HepG2 (cell line): ENCODE results near the gene CBLN3. TPM values are rescaled to one million over a fixed set of nuclear protein-coding genes. Genes with fewer than 3 reads are reported as not detected.
A peak's percentile ranks its signal among the peaks of the same experiment; 100 is the strongest.

Experiments
- ARHGAP35 ChIP-seq: sonication (generic); formaldehyde crosslinking; IDR thresholded peaks from 2 replicates; pipeline ENCODE4 v1.9.0; 2022; ENCODE audit warnings: mild to moderate bottlenecking, inconsistent platforms, moderate library complexity, missing genetic modification reagents, borderline replicate concordance
- BATF2 ChIP-seq: sonication (generic); formaldehyde crosslinking; IDR thresholded peaks from 2 replicates; pipeline ENCODE4 v1.8.0; 2022; ENCODE audit warnings: mild to moderate bottlenecking, missing genetic modification reagents, moderate library complexity
- CENPT ChIP-seq: sonication (generic); formaldehyde crosslinking; IDR thresholded peaks from 2 replicates; pipeline ENCODE4 v1.8.0; 2022; ENCODE audit warnings: low read depth, mild to moderate bottlenecking, moderate library complexity, missing genetic modification reagents
- GMEB2 ChIP-seq: IDR thresholded peaks from 2 replicates; pipeline ENCODE4 v1.6.1; 2016; ENCODE audit warnings: missing biosample characterization, missing genetic modification reagents, low read depth
- KLF12 ChIP-seq: sonication (generic); formaldehyde crosslinking; IDR thresholded peaks from 2 replicates; pipeline ENCODE4 v1.4.0; 2020; ENCODE audit warnings: missing genetic modification reagents, borderline replicate concordance
- MEIS1 ChIP-seq: sonication (generic); formaldehyde crosslinking; IDR thresholded peaks from 2 replicates; pipeline ENCODE4 v1.9.0; 2021; ENCODE audit warnings: mild to moderate bottlenecking, missing genetic modification reagents, moderate library complexity, borderline replicate concordance
- NFATC3 ChIP-seq: sonication (generic); formaldehyde crosslinking; IDR thresholded peaks from 2 replicates; pipeline ENCODE4 v1.5.1; 2020; ENCODE audit warnings: mild to moderate bottlenecking, missing genetic modification reagents
- NR2F6 ChIP-seq, 2 experiments: IDR thresholded peaks; 2 replicates each; pipeline ENCODE4 v1.6.1; 2016; ENCODE audit warnings: antibody characterized with exemption in 1 of 2, mild to moderate bottlenecking in 1 of 2
- PHB2 ChIP-seq: fragments of 450-650 bp; IDR thresholded peaks from 2 replicates; pipeline ENCODE4 v1.6.1; 2018; ENCODE audit not compliant: partially characterized antibody
- RAD21 ChIP-seq: fragments of 450-650 bp; formaldehyde crosslinking; IDR thresholded peaks from 2 replicates; pipeline ENCODE4 v1.5.0; 2020; ENCODE audit warnings: mild to moderate bottlenecking
- SAP130 ChIP-seq: IDR thresholded peaks from 2 replicates; pipeline ENCODE4 v1.6.1; 2016; ENCODE audit warnings: low read depth
- SP2 ChIP-seq: sonication (generic); formaldehyde crosslinking; IDR thresholded peaks from 2 replicates; pipeline ENCODE4 v1.5.1; 2020; ENCODE audit warnings: mild to moderate bottlenecking, missing genetic modification reagents
- ZFAT ChIP-seq: sonication (generic); formaldehyde crosslinking; conservative IDR thresholded peaks from 2 replicates; pipeline ENCODE4 v1.8.1; 2023; ENCODE audit warnings: missing genetic modification reagents, inconsistent platforms
- ZFP36 ChIP-seq: fragments of 150-350 bp; IDR thresholded peaks from 2 replicates; pipeline ENCODE4 v1.6.1; 2018; ENCODE audit warnings: borderline replicate concordance, low read length, low read depth; ENCODE audit not compliant: partially characterized antibody
- ZNF34 ChIP-seq: sonication (generic); formaldehyde crosslinking; IDR thresholded peaks from 2 replicates; pipeline ENCODE4 v1.4.0; 2020; ENCODE audit warnings: mild to moderate bottlenecking, missing genetic modification reagents, borderline replicate concordance
- ZNF343 ChIP-seq: sonication (generic); formaldehyde crosslinking; IDR thresholded peaks from 2 replicates; pipeline ENCODE4 v1.4.0; 2020; ENCODE audit warnings: mild to moderate bottlenecking, missing genetic modification reagents
- ZNF557 ChIP-seq: sonication (generic); formaldehyde crosslinking; IDR thresholded peaks from 2 replicates; pipeline ENCODE4 v1.4.0; 2020; ENCODE audit warnings: missing genetic modification reagents
- ZNF761 ChIP-seq: sonication (generic); formaldehyde crosslinking; conservative IDR thresholded peaks from 2 replicates; pipeline ENCODE4 v1.4.0; 2020; ENCODE audit warnings: mild to moderate bottlenecking, missing genetic modification reagents
- ZSCAN22 ChIP-seq: sonication (generic); formaldehyde crosslinking; IDR thresholded peaks from 2 replicates; pipeline ENCODE4 v1.4.0; 2020; ENCODE audit warnings: mild to moderate bottlenecking, missing genetic modification reagents
- polyA plus RNA-seq, 8 experiments: library from polyadenylated mRNA; depleted of rRNA in 3 of 8; stranded (reverse) in 7 of 8; unstranded in 1 of 8; fragments of >200 nt; fragmentation: Illumina TruSeq in 4 of 8; extraction: Trizol in 4 of 8; gene quantifications; 2 replicates each; pipeline versions ENCODE4 v1.2.1 to v1.2.3, GENCODE V29; 2011 to 2016; ENCODE audit warnings: low read depth in 4 of 8, missing spikeins in 1 of 8, mixed read lengths in 1 of 8; ENCODE audit not compliant: insufficient read depth in 1 of 8
- total RNA-seq, 5 experiments: library from RNA; depleted of rRNA; stranded (reverse); fragments of >200 nt; fragmentation: Illumina TruSeq; extraction: Trizol; gene quantifications; 2 replicates each; pipeline ENCODE4 v1.2.3, GENCODE V29; 2016; ENCODE audit warnings: low read depth in 1 of 5
- TF ChIP-seq, protein P1 (sequence below): sonication (generic); formaldehyde crosslinking; conservative IDR thresholded peaks from 2 replicates; pipeline ENCODE4 v1.4.0; 2020; ENCODE audit warnings: mild to moderate bottlenecking, missing genetic modification reagents, moderate library complexity
- TF ChIP-seq, protein P2 (sequence below): sonication (generic); formaldehyde crosslinking; IDR thresholded peaks from 2 replicates; pipeline ENCODE4 v1.5.0; 2020; ENCODE audit warnings: missing genetic modification reagents, mild to moderate bottlenecking, borderline replicate concordance

The CBLN3 gene
- total and polyA plus RNA-seq, 2 of the 13 experiments (the other 11 are each of a cell fraction or from before 2014, with no cell fraction given) = 0.66 to 0.98 TPM

DNA sequence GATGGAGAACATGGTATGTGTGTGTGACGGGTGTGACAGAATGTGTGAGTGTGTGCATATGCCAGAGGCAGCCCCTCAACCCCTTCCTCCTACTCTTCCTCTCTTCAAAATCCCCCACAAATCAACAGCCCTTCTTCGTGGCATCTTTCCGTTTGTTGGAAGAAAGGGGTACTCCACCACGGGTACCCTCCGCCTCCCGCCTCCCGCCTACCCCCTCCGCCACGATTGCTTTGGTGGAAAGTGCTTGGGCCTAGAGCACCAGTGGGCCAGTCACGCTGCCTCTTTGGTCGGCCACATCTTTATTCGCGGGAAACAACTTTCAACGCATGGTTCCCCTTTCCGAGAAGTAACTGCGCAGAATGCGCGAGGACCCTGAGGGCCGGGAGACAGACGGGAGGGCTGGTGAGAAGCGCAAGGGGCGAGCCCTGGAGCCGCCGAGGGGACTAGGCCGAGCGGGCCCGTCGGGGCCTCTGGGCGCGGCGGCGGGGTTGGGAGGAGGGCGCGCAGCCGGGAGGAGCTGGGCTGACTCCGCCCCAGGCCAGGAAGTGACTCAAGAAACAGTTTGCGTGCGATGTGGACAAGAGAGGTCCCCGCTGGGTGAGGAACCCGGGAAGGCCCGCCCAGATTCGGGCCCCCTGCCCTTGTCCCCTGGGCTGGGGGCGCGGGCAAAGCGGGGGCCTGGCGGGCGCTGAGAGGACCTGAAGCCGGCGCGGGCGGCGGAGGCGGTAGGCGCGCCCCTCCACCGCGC lies at the start of gene CBLN3, which contains the start of gene KHNYN (continued):
- TF ChIP-seq ZSCAN22 (CRISPR knock-in tag) (peak; percentile 35; the same call in 1 of the 2 replicates), NFATC3 (CRISPR knock-in tag) (peak; percentile 99), ZFAT (CRISPR knock-in tag) (no peak), MEIS1 (CRISPR knock-in tag) (no peak; the same call in 1 of the 2 replicates), SAP130 (CRISPR knock-in tag) (peak; percentile 86), ZNF761 (CRISPR knock-in tag) (no peak; the same call in 1 of the 2 replicates), SP2 (no peak), ZNF557 (CRISPR knock-in tag) (0 out of 2 replicates have a peak, but pooled peaks have one; percentile 12), GMEB2 (CRISPR knock-in tag) (no peak), NR2F6 (IDR thresholded peaks at IDR 0.05) (no peak), NR2F6 (CRISPR knock-in tag; IDR thresholded peaks at IDR 0.05) (peak; percentile 61; the same call in 1 of the 2 replicates), RAD21 (CRISPR knock-in tag) (peak; percentile 65; the same call in 1 of the 2 replicates), ZNF343 (no peak), ZFP36 (no peak), BATF2 (no peak), ARHGAP35 (CRISPR knock-in tag) (peak; percentile 99), KLF12 (no peak; the same call in 1 of the 2 replicates), ZNF34 (no peak; the same call in 1 of the 2 replicates), CENPT (no peak), PHB2 (no peak)
- TF ChIP-seq, protein P1, sequence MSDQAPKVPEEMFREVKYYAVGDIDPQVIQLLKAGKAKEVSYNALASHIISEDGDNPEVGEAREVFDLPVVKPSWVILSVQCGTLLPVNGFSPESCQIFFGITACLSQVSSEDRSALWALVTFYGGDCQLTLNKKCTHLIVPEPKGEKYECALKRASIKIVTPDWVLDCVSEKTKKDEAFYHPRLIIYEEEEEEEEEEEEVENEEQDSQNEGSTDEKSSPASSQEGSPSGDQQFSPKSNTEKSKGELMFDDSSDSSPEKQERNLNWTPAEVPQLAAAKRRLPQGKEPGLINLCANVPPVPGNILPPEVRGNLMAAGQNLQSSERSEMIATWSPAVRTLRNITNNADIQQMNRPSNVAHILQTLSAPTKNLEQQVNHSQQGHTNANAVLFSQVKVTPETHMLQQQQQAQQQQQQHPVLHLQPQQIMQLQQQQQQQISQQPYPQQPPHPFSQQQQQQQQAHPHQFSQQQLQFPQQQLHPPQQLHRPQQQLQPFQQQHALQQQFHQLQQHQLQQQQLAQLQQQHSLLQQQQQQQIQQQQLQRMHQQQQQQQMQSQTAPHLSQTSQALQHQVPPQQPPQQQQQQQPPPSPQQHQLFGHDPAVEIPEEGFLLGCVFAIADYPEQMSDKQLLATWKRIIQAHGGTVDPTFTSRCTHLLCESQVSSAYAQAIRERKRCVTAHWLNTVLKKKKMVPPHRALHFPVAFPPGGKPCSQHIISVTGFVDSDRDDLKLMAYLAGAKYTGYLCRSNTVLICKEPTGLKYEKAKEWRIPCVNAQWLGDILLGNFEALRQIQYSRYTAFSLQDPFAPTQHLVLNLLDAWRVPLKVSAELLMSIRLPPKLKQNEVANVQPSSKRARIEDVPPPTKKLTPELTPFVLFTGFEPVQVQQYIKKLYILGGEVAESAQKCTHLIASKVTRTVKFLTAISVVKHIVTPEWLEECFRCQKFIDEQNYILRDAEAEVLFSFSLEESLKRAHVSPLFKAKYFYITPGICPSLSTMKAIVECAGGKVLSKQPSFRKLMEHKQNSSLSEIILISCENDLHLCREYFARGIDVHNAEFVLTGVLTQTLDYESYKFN (CRISPR knock-in tag) = peak; percentile 63; the same call in 1 of the 2 replicates
- TF ChIP-seq, protein P2, sequence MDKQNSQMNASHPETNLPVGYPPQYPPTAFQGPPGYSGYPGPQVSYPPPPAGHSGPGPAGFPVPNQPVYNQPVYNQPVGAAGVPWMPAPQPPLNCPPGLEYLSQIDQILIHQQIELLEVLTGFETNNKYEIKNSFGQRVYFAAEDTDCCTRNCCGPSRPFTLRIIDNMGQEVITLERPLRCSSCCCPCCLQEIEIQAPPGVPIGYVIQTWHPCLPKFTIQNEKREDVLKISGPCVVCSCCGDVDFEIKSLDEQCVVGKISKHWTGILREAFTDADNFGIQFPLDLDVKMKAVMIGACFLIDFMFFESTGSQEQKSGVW (CRISPR knock-in tag) = no peak
